Measurements from ENCODE around the gene C12orf50.
"Not testable (repeated sequence)": the region's sequence is repeated elsewhere in the genome, so short reads cannot be mapped to it uniquely, and the experiment has no call there.

Gene C12orf50

GRCh38 chr12:87985069-87985675, 44.0 kb downstream of the C12orf50 start:
- DNase-seq: no peak

- DNase-seq: no peak
These were observed 47.0 kb downstream of the C12orf50 start for GRCh38 chr12:87982208-87982607.

- DNase-seq: no peak
These were observed 47.7 kb downstream of the C12orf50 start for GRCh38 chr12:87981495-87981894.

DNA sequence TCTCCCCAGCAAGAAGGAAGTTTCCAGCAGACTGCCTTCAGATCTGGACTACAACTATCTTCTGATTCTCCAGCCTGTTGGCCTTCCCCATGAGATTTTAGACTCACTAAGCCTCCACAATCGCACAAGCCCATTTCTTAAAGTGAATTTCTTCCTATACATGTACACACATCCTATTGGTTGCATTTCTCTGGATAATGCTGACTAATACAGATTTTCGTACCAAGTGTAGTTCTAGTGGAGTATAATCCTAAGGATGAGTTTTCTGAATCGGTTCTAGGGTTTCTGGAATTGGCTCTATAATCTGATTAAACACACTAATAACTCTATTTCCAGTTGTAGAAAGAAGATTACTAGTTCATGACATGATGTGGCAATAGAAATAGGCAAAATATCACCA, 53.3 kb downstream of the C12orf50 start:
- no peak for DNase-seq

DNA sequence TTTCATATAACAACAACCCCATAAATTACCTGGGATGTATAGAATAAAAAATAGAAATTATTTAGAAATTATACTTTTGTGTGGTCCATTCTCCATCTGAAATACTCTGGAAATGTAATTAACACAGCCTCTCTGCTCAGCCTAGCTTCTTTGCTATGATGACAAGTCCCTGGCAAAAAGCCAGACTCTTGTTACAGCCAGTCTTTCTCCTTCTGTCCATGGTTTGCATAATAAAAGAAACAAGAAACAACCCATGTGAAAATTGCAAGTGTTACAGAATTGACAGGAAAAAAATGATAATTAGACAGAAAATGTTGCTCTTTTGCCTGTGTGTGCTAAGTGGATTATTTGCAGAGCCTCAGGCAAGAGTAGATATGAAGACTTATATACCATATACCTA, 61.3 kb downstream of the C12orf50 start:
- DNase-seq: no peak

- DNase-seq: no peak
These were observed 68.6 kb downstream of the C12orf50 start for GRCh38 chr12:87960566-87960965.

GRCh38 chr12:87954028-87954427, 75.2 kb downstream of the C12orf50 start:
- DNase-seq: not testable (repeated sequence)

- DNase-seq: no peak
These were observed 75.8 kb downstream of the C12orf50 start for GRCh38 chr12:87953256-87953860.

- DNase-seq: no peak
These were observed 76.4 kb downstream of the C12orf50 start for GRCh38 chr12:87952850-87953249.

DNA sequence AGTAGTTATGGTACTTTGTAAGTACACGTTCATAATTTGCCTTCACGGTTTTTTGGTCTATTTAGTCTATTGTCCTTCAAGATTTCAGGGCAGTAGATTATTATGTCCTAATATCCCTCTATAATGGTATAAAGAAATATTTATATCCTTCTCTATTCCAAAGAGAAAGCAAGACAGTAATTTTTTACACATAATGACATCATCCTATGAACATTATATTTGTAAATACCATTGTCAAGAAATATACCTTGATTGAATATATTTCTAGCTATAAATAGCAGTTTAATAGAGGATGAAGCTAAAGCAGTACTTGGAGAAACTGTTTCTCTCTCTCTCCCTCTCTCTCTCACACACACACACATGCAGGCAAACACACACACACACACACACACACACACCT, 77.0 kb downstream of the C12orf50 start:
- DNase-seq: no peak

DNA sequence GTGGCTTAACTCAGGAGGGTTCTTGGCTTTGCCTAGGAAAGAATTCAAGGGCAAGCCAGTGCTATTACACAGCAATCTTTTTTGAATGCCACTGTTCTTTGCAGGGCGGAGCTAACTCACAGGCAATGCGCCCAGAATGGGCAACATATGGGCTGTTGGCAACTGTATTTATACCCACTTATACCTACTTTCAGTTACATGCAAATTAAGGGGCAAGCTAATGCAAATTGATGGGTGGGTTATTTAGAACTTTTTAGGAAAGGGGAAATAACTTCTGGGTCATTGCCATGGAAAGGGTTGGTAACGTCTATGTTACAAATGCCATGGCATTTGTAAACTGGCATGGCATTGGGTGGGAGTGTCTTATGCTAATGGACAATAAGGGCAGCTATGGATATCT, 85.4 kb downstream of the C12orf50 start:
- no peak for DNase-seq

- DNase-seq: no peak
These were observed 86.2 kb downstream of the C12orf50 start for GRCh38 chr12:87943023-87943422.

- DNase-seq: no peak
These were observed 90.0 kb downstream of the C12orf50 start for GRCh38 chr12:87939182-87939581.

DNA sequence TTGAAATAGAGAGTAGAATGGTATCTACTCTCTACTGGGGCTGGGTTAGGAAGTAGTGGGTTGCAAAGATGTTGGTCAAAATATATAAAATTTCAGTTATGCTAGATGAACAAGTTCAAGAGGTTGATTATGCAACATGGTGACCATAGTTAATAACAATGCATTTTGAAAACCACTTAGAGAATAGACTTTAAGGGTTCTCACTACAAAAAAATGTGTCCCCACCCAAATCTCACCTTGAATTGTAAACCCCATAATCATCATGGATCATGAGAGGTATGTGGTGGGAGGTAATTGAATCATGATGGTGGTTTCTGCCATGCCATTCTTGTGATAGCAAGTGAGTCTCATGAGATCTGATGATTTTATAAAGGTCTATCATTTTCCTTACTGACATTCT, 94.0 kb downstream of the C12orf50 start:
- DNase-seq: no peak

GRCh38 chr12:87933991-87934390, 95.2 kb downstream of the C12orf50 start:
- DNase-seq: no peak

DNA sequence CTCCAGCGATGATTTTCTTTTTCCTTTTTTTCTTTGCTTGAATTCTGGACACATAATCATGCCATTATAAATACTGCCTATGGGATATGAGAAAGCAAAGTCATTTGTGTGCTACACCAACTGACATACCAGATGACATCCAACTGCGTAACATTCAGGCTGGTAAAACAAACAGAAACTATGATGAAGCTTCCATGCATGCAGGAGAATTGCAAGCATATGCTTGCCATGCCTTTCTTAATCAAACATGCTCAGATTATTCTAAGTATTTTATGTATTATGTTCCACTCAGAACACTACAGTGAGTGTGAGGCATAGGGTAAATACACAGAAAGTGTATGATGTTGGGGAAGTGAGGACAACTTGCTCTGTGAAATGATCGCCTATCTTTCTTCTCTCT, 97.4 kb downstream of the C12orf50 start:
- DNase-seq: no peak

DNA sequence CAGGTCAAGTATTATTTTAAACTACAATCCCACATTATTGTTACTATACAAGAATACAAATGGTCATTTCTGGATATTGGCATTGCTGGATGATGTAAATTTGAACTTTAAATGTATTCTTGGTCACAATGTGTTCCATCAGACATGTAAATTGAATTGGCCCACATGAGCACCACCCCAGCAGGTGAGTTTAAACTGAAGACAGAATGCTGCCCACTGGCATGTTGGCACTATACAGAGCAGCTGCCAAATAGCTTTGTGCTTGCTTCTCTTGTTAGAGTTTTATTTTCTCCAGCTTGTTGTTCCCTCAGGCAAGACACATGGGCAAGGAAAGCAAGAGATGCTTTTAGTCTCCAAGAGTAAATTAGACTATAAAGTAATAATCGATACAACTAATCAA, 98.6 kb downstream of the C12orf50 start:
- DNase-seq: no peak

Measured in activated naive CD4-positive, alpha-beta T cell treated with anti-CD3 and anti-CD28 coated beads, Interleukin-2, amount 50 U/mL, for 16 hours (primary cell).